Neural cell (in vitro differentiated cells): ENCODE data around the gene UACA. TPM values are rescaled to one million over a fixed set of nuclear protein-coding genes. Genes with fewer than 3 reads are reported as not detected.

Source experiments
- H2AFZ ChIP-seq: fragments of 200-600, 300-800 bp; sonication (generic), shearing (Covaris generic); 2 replicates; pipeline ENCODE4 v1.6.0; 2014; ENCODE audit warnings: low read depth, mild to moderate bottlenecking, antibody characterized with exemption, low read length, moderate library complexity
- H3F3A ChIP-seq: fragments of 200-600 bp; shearing (Covaris generic); 2 replicates; pipeline ENCODE4 v1.6.1; 2016; ENCODE audit warnings: mild to moderate bottlenecking, moderate library complexity, mixed read lengths, antibody characterized with exemption, low read length; ENCODE audit not compliant: insufficient read depth, poor library complexity, severe bottlenecking
- H3K27ac ChIP-seq: fragments of 200-600, 300-800 bp; sonication (generic), shearing (Covaris generic); 2 replicates; pipeline ENCODE4 v1.5.1; 2014; ENCODE audit warnings: mild to moderate bottlenecking, low read length, moderate library complexity
- H3K27me3 ChIP-seq: fragments of 300-800, 200-600 bp; sonication (generic), shearing (Covaris generic); 2 replicates; pipeline ENCODE4 v1.6.0; 2014; ENCODE audit warnings: mild to moderate bottlenecking, low read depth, low read length, moderate library complexity; ENCODE audit not compliant: insufficient read depth
- H3K36me3 ChIP-seq: fragments of 300-800, 200-600 bp; sonication (generic), shearing (Covaris generic); 2 replicates; pipeline ENCODE4 v1.5.1; 2014; ENCODE audit warnings: mild to moderate bottlenecking, antibody characterized with exemption, low read length, moderate library complexity; ENCODE audit not compliant: insufficient read depth
- H3K4me2 ChIP-seq: fragments of 300-800, 200-600 bp; sonication (generic), shearing (Covaris generic); 2 replicates; pipeline ENCODE4 v1.6.0; 2014; ENCODE audit warnings: mild to moderate bottlenecking, low read length
- H3K4me3 ChIP-seq: fragments of 300-800, 200-600 bp; sonication (generic), shearing (Covaris generic); 2 replicates; pipeline ENCODE4 v1.5.1; 2014; ENCODE audit warnings: mild to moderate bottlenecking, low read length, moderate library complexity
- H3K79me2 ChIP-seq: fragments of 200-600 bp; shearing (Covaris generic); replicated peaks from 2 replicates; pipeline ENCODE4 v1.6.0; 2014; ENCODE audit warnings: mild to moderate bottlenecking, low read length, moderate library complexity; ENCODE audit not compliant: insufficient read depth
- H3K9ac ChIP-seq: fragments of 300-800, 200-600 bp; sonication (generic), shearing (Covaris generic); 2 replicates; pipeline ENCODE4 v1.6.1; 2016; ENCODE audit warnings: mild to moderate bottlenecking, low read length, mixed read lengths
- H3K9me2 ChIP-seq: fragments of 200-600 bp; shearing (Covaris generic); 2 replicates; pipeline ENCODE4 v1.6.1; 2016; ENCODE audit warnings: mild to moderate bottlenecking, low read length, mixed read lengths; ENCODE audit not compliant: insufficient read depth
- H3K9me3 ChIP-seq: fragments of 200-600, 300-800 bp; sonication (generic), shearing (Covaris generic); 2 replicates; pipeline ENCODE4 v1.6.1; 2016; ENCODE audit warnings: mild to moderate bottlenecking, mixed run types, low read length, moderate library complexity, mixed read lengths
- H4K20me1 ChIP-seq: fragments of 200-600 bp; shearing (Covaris generic); 2 replicates; pipeline ENCODE4 v1.6.1; 2016; ENCODE audit warnings: mild to moderate bottlenecking, mixed run types; ENCODE audit not compliant: insufficient read depth
- EP300 ChIP-seq: fragments of 450-650 bp; conservative IDR thresholded peaks from 2 replicates; pipeline ENCODE4 v1.6.1; 2014; ENCODE audit warnings: antibody characterized with exemption, mild to moderate bottlenecking, moderate library complexity; ENCODE audit not compliant: poor library complexity, severe bottlenecking
- EZH2 ChIP-seq: fragments of 200-600, 300-800 bp; shearing (Covaris generic), sonication (generic); IDR thresholded peaks from 2 replicates; pipeline ENCODE4 v1.6.1; 2014; ENCODE audit warnings: antibody characterized with exemption, low read length, borderline replicate concordance, mild to moderate bottlenecking; ENCODE audit not compliant: insufficient read depth, poor library complexity, severe bottlenecking
- MXI1 ChIP-seq: fragments of 450-650 bp; conservative IDR thresholded peaks from 2 replicates; pipeline ENCODE4 v1.6.1; 2014; ENCODE audit warnings: antibody characterized with exemption, mild to moderate bottlenecking; ENCODE audit not compliant: poor library complexity, severe bottlenecking
- POLR2AphosphoS5 ChIP-seq: IDR thresholded peaks from 2 replicates; pipeline ENCODE4 v1.6.1; 2012
- RAD21 ChIP-seq: fragments of 450-650 bp; conservative IDR thresholded peaks from 2 replicates; pipeline ENCODE4 v1.6.1; 2014; ENCODE audit warnings: antibody characterized with exemption, mild to moderate bottlenecking, moderate library complexity
- SMC3 ChIP-seq: fragments of 450-650 bp; conservative IDR thresholded peaks from 2 replicates; pipeline ENCODE4 v1.6.1; 2014; ENCODE audit warnings: antibody characterized with exemption, mild to moderate bottlenecking, moderate library complexity; ENCODE audit not compliant: poor library complexity
- TAF1 ChIP-seq: IDR thresholded peaks from 2 replicates; pipeline ENCODE4 v1.6.1; 2012; ENCODE audit warnings: low read depth
- polyA plus RNA-seq: library from polyadenylated mRNA; depleted of rRNA; stranded (reverse); fragments of >200 nt; gene quantifications from 2 replicates; pipeline ENCODE4 v1.2.3, GENCODE V29; 2014
- TF ChIP-seq, protein P1 (sequence below): IDR thresholded peaks from 2 replicates; pipeline ENCODE4 v1.6.1; 2012; ENCODE audit warnings: borderline replicate concordance
- TF ChIP-seq, protein P2 (sequence below): fragments of 450-650 bp; IDR thresholded peaks from 2 replicates; pipeline ENCODE4 v1.5.1; 2014; ENCODE audit warnings: antibody characterized with exemption, mild to moderate bottlenecking, moderate library complexity; ENCODE audit not compliant: poor library complexity, severe bottlenecking

The UACA gene
- polyA plus RNA-seq, 1 donor from 2014 or later, result 0.10 TPM

DNA sequence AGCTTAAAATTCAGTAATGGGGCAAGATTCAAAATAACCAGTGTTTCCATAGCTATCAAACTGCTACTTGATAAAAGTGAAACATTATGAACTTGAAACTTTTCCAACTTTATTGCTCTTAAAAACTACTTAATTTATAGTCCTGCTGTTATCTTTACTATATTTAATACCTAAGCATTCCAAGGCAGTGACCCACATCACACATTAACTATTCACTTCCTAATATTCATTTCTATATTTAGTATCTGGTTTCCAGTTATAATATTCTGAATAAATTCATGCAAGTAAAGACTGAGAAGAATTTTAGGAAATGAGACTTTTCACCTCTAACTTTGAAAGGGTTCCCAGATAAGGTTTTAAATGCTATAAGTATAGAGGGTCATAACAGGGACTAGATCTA is 64.9 kb downstream of the UACA start:
- Histone ChIP-seq H3K9ac (no peak overlapping the region), H3K9me3 (no peaks in the 10 kb centered on the region), H3K9me2 (no peaks in the 10 kb centered on the region), H3K4me2 (no peak overlapping the region), H2AFZ (no peak overlapping the region), H4K20me1 (no peaks in the 10 kb centered on the region), H3F3A (no peaks in the 10 kb centered on the region), H3K27me3 (no peaks in the 10 kb centered on the region), H3K79me2 (no peaks in the 10 kb centered on the region), H3K36me3 (no peaks in the 10 kb centered on the region), H3K27ac (no peak overlapping the region), H3K4me3 (no peak overlapping the region)
- no peak for TF ChIP-seq SMC3
- no peak for TF ChIP-seq MXI1
- TF ChIP-seq EP300, result no peak
- no peak for TF ChIP-seq POLR2AphosphoS5
- no peak for TF ChIP-seq RAD21
- TF ChIP-seq TAF1, result no peak

GRCh38 chr15:70690491-70691276 is 72.7 kb downstream of the UACA start:
- Histone ChIP-seq H3K9me2 (no peaks in the 10 kb centered on the region), H3K9ac (no peak overlapping the region)

GRCh38 chr15:70690021-70690420 is 73.3 kb downstream of the UACA start:
- Histone ChIP-seq H3K27ac (no peak overlapping the region), H3K9me2 (no peaks in the 10 kb centered on the region), H3K4me3 (no peak overlapping the region), H3K36me3 (no peaks in the 10 kb centered on the region), H3K4me2 (no peak overlapping the region), H3K9ac (no peak overlapping the region), H3K27me3 (no peaks in the 10 kb centered on the region), H2AFZ (no peak overlapping the region), H4K20me1 (no peaks in the 10 kb centered on the region), H3K79me2 (no peaks in the 10 kb centered on the region), H3F3A (no peaks in the 10 kb centered on the region), H3K9me3 (no peaks in the 10 kb centered on the region)
- no peak for TF ChIP-seq TAF1
- no peak for TF ChIP-seq MXI1
- TF ChIP-seq EZH2, result no peak
- TF ChIP-seq, protein P1, sequence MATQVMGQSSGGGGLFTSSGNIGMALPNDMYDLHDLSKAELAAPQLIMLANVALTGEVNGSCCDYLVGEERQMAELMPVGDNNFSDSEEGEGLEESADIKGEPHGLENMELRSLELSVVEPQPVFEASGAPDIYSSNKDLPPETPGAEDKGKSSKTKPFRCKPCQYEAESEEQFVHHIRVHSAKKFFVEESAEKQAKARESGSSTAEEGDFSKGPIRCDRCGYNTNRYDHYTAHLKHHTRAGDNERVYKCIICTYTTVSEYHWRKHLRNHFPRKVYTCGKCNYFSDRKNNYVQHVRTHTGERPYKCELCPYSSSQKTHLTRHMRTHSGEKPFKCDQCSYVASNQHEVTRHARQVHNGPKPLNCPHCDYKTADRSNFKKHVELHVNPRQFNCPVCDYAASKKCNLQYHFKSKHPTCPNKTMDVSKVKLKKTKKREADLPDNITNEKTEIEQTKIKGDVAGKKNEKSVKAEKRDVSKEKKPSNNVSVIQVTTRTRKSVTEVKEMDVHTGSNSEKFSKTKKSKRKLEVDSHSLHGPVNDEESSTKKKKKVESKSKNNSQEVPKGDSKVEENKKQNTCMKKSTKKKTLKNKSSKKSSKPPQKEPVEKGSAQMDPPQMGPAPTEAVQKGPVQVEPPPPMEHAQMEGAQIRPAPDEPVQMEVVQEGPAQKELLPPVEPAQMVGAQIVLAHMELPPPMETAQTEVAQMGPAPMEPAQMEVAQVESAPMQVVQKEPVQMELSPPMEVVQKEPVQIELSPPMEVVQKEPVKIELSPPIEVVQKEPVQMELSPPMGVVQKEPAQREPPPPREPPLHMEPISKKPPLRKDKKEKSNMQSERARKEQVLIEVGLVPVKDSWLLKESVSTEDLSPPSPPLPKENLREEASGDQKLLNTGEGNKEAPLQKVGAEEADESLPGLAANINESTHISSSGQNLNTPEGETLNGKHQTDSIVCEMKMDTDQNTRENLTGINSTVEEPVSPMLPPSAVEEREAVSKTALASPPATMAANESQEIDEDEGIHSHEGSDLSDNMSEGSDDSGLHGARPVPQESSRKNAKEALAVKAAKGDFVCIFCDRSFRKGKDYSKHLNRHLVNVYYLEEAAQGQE, result no peak
- no peak for TF ChIP-seq POLR2AphosphoS5
- TF ChIP-seq RAD21, result no peak
- TF ChIP-seq, protein P2, sequence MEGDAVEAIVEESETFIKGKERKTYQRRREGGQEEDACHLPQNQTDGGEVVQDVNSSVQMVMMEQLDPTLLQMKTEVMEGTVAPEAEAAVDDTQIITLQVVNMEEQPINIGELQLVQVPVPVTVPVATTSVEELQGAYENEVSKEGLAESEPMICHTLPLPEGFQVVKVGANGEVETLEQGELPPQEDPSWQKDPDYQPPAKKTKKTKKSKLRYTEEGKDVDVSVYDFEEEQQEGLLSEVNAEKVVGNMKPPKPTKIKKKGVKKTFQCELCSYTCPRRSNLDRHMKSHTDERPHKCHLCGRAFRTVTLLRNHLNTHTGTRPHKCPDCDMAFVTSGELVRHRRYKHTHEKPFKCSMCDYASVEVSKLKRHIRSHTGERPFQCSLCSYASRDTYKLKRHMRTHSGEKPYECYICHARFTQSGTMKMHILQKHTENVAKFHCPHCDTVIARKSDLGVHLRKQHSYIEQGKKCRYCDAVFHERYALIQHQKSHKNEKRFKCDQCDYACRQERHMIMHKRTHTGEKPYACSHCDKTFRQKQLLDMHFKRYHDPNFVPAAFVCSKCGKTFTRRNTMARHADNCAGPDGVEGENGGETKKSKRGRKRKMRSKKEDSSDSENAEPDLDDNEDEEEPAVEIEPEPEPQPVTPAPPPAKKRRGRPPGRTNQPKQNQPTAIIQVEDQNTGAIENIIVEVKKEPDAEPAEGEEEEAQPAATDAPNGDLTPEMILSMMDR, result no peak
- TF ChIP-seq SMC3, result no peak
- TF ChIP-seq EP300, result no peak

More at GRCh38 chr15:70690491-70691276, 72.7 kb downstream of the UACA start:
- no peaks in the 10 kb centered on the region for H3F3A ChIP-seq
- H3K27me3 ChIP-seq, result no peaks in the 10 kb centered on the region
- no peaks in the 10 kb centered on the region for H4K20me1 ChIP-seq
- no peak for TF ChIP-seq RAD21
- TF ChIP-seq, protein P2, result no peak
- no peak for TF ChIP-seq SMC3
- no peak for TF ChIP-seq EP300
- no peak for TF ChIP-seq TAF1
- no peak for TF ChIP-seq EZH2
- H2AFZ ChIP-seq, result no peak overlapping the region
- no peak overlapping the region for H3K4me3 ChIP-seq
- no peak overlapping the region for H3K4me2 ChIP-seq
- H3K79me2 ChIP-seq, result no peaks in the 10 kb centered on the region
- H3K9me3 ChIP-seq, result no peaks in the 10 kb centered on the region
- no peak overlapping the region for H3K27ac ChIP-seq
- no peaks in the 10 kb centered on the region for H3K36me3 ChIP-seq
